Activated B cell treated with CpG ODN at 0.5 μM for 24 hours (primary cell): ENCODE data around the gene CEP95. TPM values are rescaled to one million over a fixed set of nuclear protein-coding genes. Genes with fewer than 3 reads are reported as not detected.

Experiments
- ATAC-seq: fragments of 200-7000 bp; cut with Tn5 transposase; one replicate; pipeline ENCODE4 v1.10.0; 2021; ENCODE audit warnings: low read depth, mild to moderate bottlenecking, moderate library complexity
- CTCF ChIA-PET: fragments of 350-600 bp; sonication (Branson Sonifier 250); formaldehyde crosslinking; loops from one replicate; lab custom pipeline; 2021; ENCODE audit warnings: antibody characterized with exemption; lab: Charles Lee
- POLR2A ChIA-PET: fragments of 350-600 bp; sonication (Branson Sonifier 250); formaldehyde crosslinking; loops from one replicate; lab custom pipeline; 2021; ENCODE audit warnings: antibody characterized with exemption; lab: Charles Lee
- DNase-seq: peaks from one replicate; pipeline ENCODE4 v3.0.0; 2022
- H3K27ac Mint-ChIP-seq: one replicate; pipeline ENCODE4 v1.8.0; 2020; ENCODE audit warnings: mixed read lengths
- H3K27me3 Mint-ChIP-seq: one replicate; pipeline ENCODE4 v1.8.0; 2021; ENCODE audit warnings: mixed read lengths
- H3K36me3 Mint-ChIP-seq: one replicate; pipeline ENCODE4 v1.8.0; 2021; ENCODE audit warnings: low read depth, mixed read lengths
- H3K4me1 Mint-ChIP-seq: one replicate; pipeline ENCODE4 v1.8.0; 2021; ENCODE audit warnings: mixed read lengths
- H3K4me3 Mint-ChIP-seq: one replicate; pipeline ENCODE4 v1.8.0; 2020; ENCODE audit warnings: mild to moderate bottlenecking, mixed read lengths
- H3K9me3 Mint-ChIP-seq: one replicate; pipeline ENCODE4 v1.8.0; 2020; ENCODE audit warnings: mixed read lengths
- intact Hi-C: fragments of 100-400 bp; cut with micrococcal nuclease; formaldehyde crosslinking; loops from one replicate; pipeline ENCODE4 v1.15.1; 2024
- total RNA-seq: library from RNA; stranded (reverse); gene quantifications from 2 replicates; pipeline ENCODE4 v1.2.3, GENCODE V29; 2022
- TF ChIP-seq, protein P1 (sequence below): fragments of 200-600 bp; IDR thresholded peaks from one replicate; pipeline ENCODE4 v1.8.0; 2022; ENCODE audit warnings: antibody characterized with exemption, mild to moderate bottlenecking

Gene CEP95
- total RNA-seq, 1 donor from 2014 or later, result 77.0 TPM

- intact Hi-C loops, result no loop called here
- Mint-ChIP-seq H3K4me1 (no peaks in the 10 kb centered on the region), H3K36me3 (peaks cover 74% of the 10 kb centered on the region), H3K9me3 (no peaks in the 10 kb centered on the region), H3K27ac (no peak overlapping the region), H3K4me3 (no peak overlapping the region), H3K27me3 (no peaks in the 10 kb centered on the region)
- TF ChIP-seq, protein P1, sequence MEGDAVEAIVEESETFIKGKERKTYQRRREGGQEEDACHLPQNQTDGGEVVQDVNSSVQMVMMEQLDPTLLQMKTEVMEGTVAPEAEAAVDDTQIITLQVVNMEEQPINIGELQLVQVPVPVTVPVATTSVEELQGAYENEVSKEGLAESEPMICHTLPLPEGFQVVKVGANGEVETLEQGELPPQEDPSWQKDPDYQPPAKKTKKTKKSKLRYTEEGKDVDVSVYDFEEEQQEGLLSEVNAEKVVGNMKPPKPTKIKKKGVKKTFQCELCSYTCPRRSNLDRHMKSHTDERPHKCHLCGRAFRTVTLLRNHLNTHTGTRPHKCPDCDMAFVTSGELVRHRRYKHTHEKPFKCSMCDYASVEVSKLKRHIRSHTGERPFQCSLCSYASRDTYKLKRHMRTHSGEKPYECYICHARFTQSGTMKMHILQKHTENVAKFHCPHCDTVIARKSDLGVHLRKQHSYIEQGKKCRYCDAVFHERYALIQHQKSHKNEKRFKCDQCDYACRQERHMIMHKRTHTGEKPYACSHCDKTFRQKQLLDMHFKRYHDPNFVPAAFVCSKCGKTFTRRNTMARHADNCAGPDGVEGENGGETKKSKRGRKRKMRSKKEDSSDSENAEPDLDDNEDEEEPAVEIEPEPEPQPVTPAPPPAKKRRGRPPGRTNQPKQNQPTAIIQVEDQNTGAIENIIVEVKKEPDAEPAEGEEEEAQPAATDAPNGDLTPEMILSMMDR, result no peak
- CTCF ChIA-PET, result no interaction called here
- ATAC-seq (no peak), DNase-seq (no peak)
- POLR2A ChIA-PET, result no interaction called here
Observed at GRCh38 chr17:64551461-64551860, 44.7 kb downstream of the CEP95 start.

GRCh38 chr17:64554028-64554637 lies 47.4 kb downstream of the CEP95 start:
- ATAC-seq (no peak), DNase-seq (no peak)
- POLR2A ChIA-PET, result no interaction called here
- no peaks in the 10 kb centered on the region for H3K27me3 Mint-ChIP-seq
- H3K4me1 Mint-ChIP-seq, result no peaks in the 10 kb centered on the region
- H3K27ac Mint-ChIP-seq, result peak overlapping the region; percentile 30
- TF ChIP-seq, protein P1, result no peak
- CTCF ChIA-PET, result no interaction called here
- peaks cover 69% of the 10 kb centered on the region for H3K36me3 Mint-ChIP-seq
- H3K4me3 Mint-ChIP-seq, result no peak overlapping the region
- no peaks in the 10 kb centered on the region for H3K9me3 Mint-ChIP-seq
- intact Hi-C loops, result no loop called here

GRCh38 chr17:64555281-64555680 lies 48.5 kb downstream of the CEP95 start:
- no peaks in the 10 kb centered on the region for H3K4me1 Mint-ChIP-seq
- H3K27me3 Mint-ChIP-seq, result no peaks in the 10 kb centered on the region
- CTCF ChIA-PET, result no interaction called here
- intact Hi-C loops, result no loop called here
- no peak for DNase-seq
- POLR2A ChIA-PET, result interaction anchor here (0.9 kb wide), 1 partner anchor 49 kb away, joined by 3 read pairs; the partner anchor contains the start of genes CEP95 and DDX5
- peaks cover 62% of the 10 kb centered on the region for H3K36me3 Mint-ChIP-seq
- no peak overlapping the region for H3K4me3 Mint-ChIP-seq
- no peak for ATAC-seq
- no peak overlapping the region for H3K27ac Mint-ChIP-seq
- H3K9me3 Mint-ChIP-seq, result no peaks in the 10 kb centered on the region
- TF ChIP-seq, protein P1, result no peak

- TF ChIP-seq, protein P1, result no peak
- no peak overlapping the region for H3K4me3 Mint-ChIP-seq
- POLR2A ChIA-PET, result no interaction called here
- no peak overlapping the region for H3K27ac Mint-ChIP-seq
- H3K36me3 Mint-ChIP-seq, result peaks cover 43% of the 10 kb centered on the region
- no peaks in the 10 kb centered on the region for H3K4me1 Mint-ChIP-seq
- DNase-seq (no peak), ATAC-seq (no peak)
- intact Hi-C loops, result no loop called here
- no peaks in the 10 kb centered on the region for H3K9me3 Mint-ChIP-seq
- CTCF ChIA-PET, result no interaction called here
- H3K27me3 Mint-ChIP-seq, result no peaks in the 10 kb centered on the region
Observed at GRCh38 chr17:64564098-64564497, 57.3 kb downstream of the CEP95 start.

- intact Hi-C loops, result no loop called here
- POLR2A ChIA-PET, result no interaction called here
- H3K9me3 Mint-ChIP-seq, result no peaks in the 10 kb centered on the region
- peaks cover 46% of the 10 kb centered on the region for H3K36me3 Mint-ChIP-seq
- no peak for DNase-seq
- no peaks in the 10 kb centered on the region for H3K4me1 Mint-ChIP-seq
- no peak overlapping the region for H3K4me3 Mint-ChIP-seq
- TF ChIP-seq, protein P1, result no peak
- CTCF ChIA-PET, result no interaction called here
- H3K27ac Mint-ChIP-seq, result no peak overlapping the region
- H3K27me3 Mint-ChIP-seq, result no peaks in the 10 kb centered on the region
- ATAC-seq, result no peak
Observed at GRCh38 chr17:64565563-64565962, 58.8 kb downstream of the CEP95 start.
